HG02642 (cell line): ENCODE data around the gene TPPP2.

Experiments used
- ATAC-seq: cut with Tn5 transposase; IDR thresholded peaks from one replicate; pipeline ENCODE4 v1.9.1; 2021; ENCODE audit warnings: mild to moderate bottlenecking; ENCODE audit not compliant: unreplicated experiment, poor library complexity

TPPP2 gene

GRCh38 chr14:21073921-21074320, 43.9 kb downstream of the TPPP2 start:
- ATAC-seq = no peak

GRCh38 chr14:21074398-21075272, 44.6 kb downstream of the TPPP2 start:
- no peak for ATAC-seq

DNA sequence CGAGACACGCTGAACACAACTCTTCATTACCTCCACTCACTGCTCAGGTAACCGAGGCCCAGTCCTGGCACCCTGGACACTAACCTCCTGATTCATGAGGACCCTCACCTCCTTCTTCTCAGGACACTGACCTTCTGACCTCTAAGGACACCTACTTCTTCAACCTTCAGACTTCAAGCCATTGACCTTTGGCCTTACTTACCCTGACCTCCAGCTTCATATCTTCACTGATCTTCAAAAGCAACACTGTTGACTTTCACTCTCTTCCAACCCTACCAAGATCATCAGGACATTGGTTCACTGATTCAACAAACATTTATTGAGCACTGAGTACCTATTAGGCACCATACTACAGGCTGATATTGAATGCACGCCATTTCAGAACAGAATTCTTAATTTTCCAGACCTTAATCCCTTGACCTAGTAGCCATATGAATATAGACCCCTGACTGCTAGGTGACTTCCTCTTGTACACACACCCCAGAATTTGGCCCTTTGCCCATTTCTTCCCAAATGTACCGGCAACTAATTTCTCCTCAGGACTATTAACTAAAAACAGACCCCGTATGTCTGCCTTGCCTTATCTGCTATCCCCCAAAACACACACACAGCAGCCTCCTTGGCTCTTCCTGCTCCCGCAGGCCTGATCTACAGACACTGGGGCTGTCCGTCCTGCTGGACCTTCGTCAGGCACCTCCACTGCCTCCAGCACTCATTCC, 45.9 kb downstream of the TPPP2 start:
- ATAC-seq = no peak

- ATAC-seq = no peak
These were observed 47.7 kb downstream of the TPPP2 start for GRCh38 chr14:21077672-21078071.

- ATAC-seq = no peak
These were observed 48.3 kb downstream of the TPPP2 start for GRCh38 chr14:21078287-21078686.

- ATAC-seq = no peak
These were observed 48.7 kb downstream of the TPPP2 start for GRCh38 chr14:21078726-21079125.

DNA sequence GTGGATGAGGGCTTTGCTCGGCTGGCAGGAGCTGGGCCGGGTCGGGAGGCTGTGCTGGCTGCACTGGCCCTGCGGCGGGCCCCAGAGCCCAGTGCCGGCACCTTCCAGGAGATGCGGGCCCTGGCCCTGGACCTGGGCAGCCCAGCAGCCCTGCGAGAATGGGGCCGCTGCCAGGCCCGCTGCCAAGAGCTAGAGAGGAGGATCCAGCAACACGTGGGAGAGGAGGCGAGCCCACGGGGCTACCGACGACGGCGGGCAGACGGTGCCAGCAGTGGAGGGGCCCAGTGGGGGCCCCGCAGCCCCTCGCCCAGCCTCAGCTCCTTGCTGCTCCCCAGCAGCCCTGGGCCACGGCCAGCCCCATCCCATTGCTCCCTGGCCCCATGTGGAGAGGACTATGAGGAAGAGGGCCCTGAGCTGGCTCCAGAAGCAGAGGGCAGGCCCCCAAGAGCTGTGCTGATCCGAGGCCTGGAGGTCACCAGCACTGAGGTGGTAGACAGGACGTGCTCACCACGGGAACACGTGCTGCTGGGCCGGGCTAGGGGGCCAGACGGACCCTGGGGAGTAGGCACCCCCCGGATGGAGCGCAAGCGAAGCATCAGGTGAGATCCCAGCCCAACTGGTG, 51.6 kb downstream of the TPPP2 start:
- no peak for ATAC-seq
